ENCODE data around the gene TOMM34.

Gene TOMM34

GRCh38 chr20:44928595-44928994 lies 31.6 kb downstream of the TOMM34 start:
- no peak for DNase-seq

GRCh38 chr20:44924541-44924940 lies 35.7 kb downstream of the TOMM34 start:
- no peak for DNase-seq

- no peak for DNase-seq
Measured at GRCh38 chr20:44921447-44921846, 38.8 kb downstream of the TOMM34 start.

GRCh38 chr20:44918761-44919160 lies 41.4 kb downstream of the TOMM34 start:
- no peak for DNase-seq

- no peak for DNase-seq
Measured at GRCh38 chr20:44918342-44918741, 41.9 kb downstream of the TOMM34 start.

GRCh38 chr20:44917399-44917798 lies 42.8 kb downstream of the TOMM34 start:
- no peak for DNase-seq

GRCh38 chr20:44916586-44916985 lies 43.6 kb downstream of the TOMM34 start:
- DNase-seq = no peak

GRCh38 chr20:44914924-44915323 lies 45.3 kb downstream of the TOMM34 start:
- DNase-seq = no peak

- no peak for DNase-seq
Measured at GRCh38 chr20:44912189-44912588, 48.0 kb downstream of the TOMM34 start.

- peak; percentile 47 for DNase-seq
Measured at GRCh38 chr20:44911264-44911921, 48.8 kb downstream of the TOMM34 start.

- no peak for DNase-seq
Measured at GRCh38 chr20:44910690-44911262, 49.4 kb downstream of the TOMM34 start.

GRCh38 chr20:44909872-44910689 lies 50.1 kb downstream of the TOMM34 start, which contains the start of gene PABPC1L:
PABPC1L (plus strand) TSS chr20:44910060; CDS start chr20:44910144, 84 bp downstream.
- peak; percentile 47 for DNase-seq

GRCh38 chr20:44908987-44909871 lies 51.0 kb downstream of the TOMM34 start:
- DNase-seq = no peak

- no peak for DNase-seq
Measured at GRCh38 chr20:44904377-44904776, 55.8 kb downstream of the TOMM34 start.

- no peak for DNase-seq
Measured at GRCh38 chr20:44901974-44902373, 58.2 kb downstream of the TOMM34 start.

GRCh38 chr20:44900231-44900854 lies 59.9 kb downstream of the TOMM34 start:
- DNase-seq = no peak

GRCh38 chr20:44897133-44897532 lies 63.1 kb downstream of the TOMM34 start:
- no peak for DNase-seq

GRCh38 chr20:44896583-44896982 lies 63.6 kb downstream of the TOMM34 start:
- no peak for DNase-seq

GRCh38 chr20:44894959-44895358 lies 65.2 kb downstream of the TOMM34 start:
- DNase-seq = no peak
